Lung (tissue), 12 donors: ENCODE measurements around the gene RSU1. TPM values are rescaled to one million over a fixed set of nuclear protein-coding genes. Genes with fewer than 3 reads are reported as not detected.

ENCODE experiments used
- ATAC-seq: fragments of 200-7000 bp; cut with Tn5 transposase; one replicate; pipeline ENCODE4 v1.9.1; 2020; ENCODE audit warnings: moderate number of reproducible peaks; ENCODE audit not compliant: insufficient read depth, low FRiP score
- DNase-seq, 3 donors: peaks; one replicate each; pipeline ENCODE4 v3.0.0-alpha.2; 2013 to 2017
- H3K27ac ChIP-seq, 2 donors: one replicate each; pipeline ENCODE4 v1.5.1; 2013; ENCODE audit warnings: mild to moderate bottlenecking in 2 of 2, moderate library complexity in 2 of 2, control low read depth in 1 of 2, inconsistent platforms in 1 of 2, low read depth in 1 of 2, low read length in 1 of 2
- H3K27me3 ChIP-seq, 3 donors: one replicate each; pipeline ENCODE4 v1.5.1; 2013; ENCODE audit warnings: low read length in 2 of 3; ENCODE audit not compliant: control insufficient read depth in 3 of 3, insufficient read depth in 3 of 3
- H3K36me3 ChIP-seq, 4 donors: one replicate each; pipeline ENCODE4 v1.5.1; 2013; ENCODE audit warnings: low read length in 4 of 4, mild to moderate bottlenecking in 1 of 4, moderate library complexity in 1 of 4; ENCODE audit not compliant: control insufficient read depth in 4 of 4, insufficient read depth in 4 of 4
- H3K4me1 ChIP-seq, 5 donors: one replicate each; pipeline ENCODE4 v1.5.1; 2013; ENCODE audit warnings: low read length in 5 of 5, mild to moderate bottlenecking in 2 of 5, moderate library complexity in 1 of 5; ENCODE audit not compliant: control insufficient read depth in 5 of 5, insufficient read depth in 5 of 5
- H3K4me3 ChIP-seq: one replicate; pipeline ENCODE4 v1.5.1; 2013; ENCODE audit warnings: mild to moderate bottlenecking, control low read depth, moderate library complexity
- H3K9ac ChIP-seq, 2 donors: one replicate each; pipeline ENCODE4 v1.5.1; 2013; ENCODE audit warnings: low read length in 2 of 2, control low read depth in 1 of 2; ENCODE audit not compliant: insufficient read depth in 1 of 2
- H3K9me3 ChIP-seq, 4 donors: one replicate each; pipeline ENCODE4 v1.5.1; 2013; ENCODE audit warnings: low read length in 3 of 4, mild to moderate bottlenecking in 1 of 4, moderate library complexity in 1 of 4; ENCODE audit not compliant: control insufficient read depth in 4 of 4, insufficient read depth in 3 of 4
- CTCF ChIP-seq: IDR thresholded peaks from 2 replicates; pipeline ENCODE4 v1.5.1; 2012; ENCODE audit warnings: mild to moderate bottlenecking; ENCODE audit errors: control extremely low read depth, extremely low read depth
- WGBS, 2 donors: extraction: QIAGEN DNeasy Blood & Tissue Kit; methylation state at CpG; one replicate each; pipeline ENCODE4 v1.1.7; 2013; 5-methylcytosine and 5-hydroxymethylcytosine counted together
- polyA plus RNA-seq, 2 donors: library from polyadenylated mRNA; stranded (reverse); fragments of 200-250 nt; gene quantifications; one replicate each; pipeline ENCODE4 v1.2.1, GENCODE V29; 2013
- total RNA-seq, 2 donors: library from RNA; depleted of rRNA in 1 of 2; stranded (reverse); fragments of >200 nt in 1 of 2; gene quantifications; one replicate each; pipeline ENCODE4 v1.2.1, GENCODE V29; 2014 to 2021
- donor health status: control.
- donor health status: control.
- donor health status: Bipolar disorder and iron deficiency.
- donor health status: healthy.
- donor health status: DM: yes; HTN: yes; CAD: no.

Gene RSU1
- total and polyA plus RNA-seq, 4 donors: 36.0 to 81.5 (median 57.9) TPM

- 80 to 82% methylated on average over 2 of the region's 2 CpGs for whole genome bisulfite sequencing, 2 donors
- Histone ChIP-seq H3K27ac (no peak overlapping the region), H3K36me3 (no peaks in the 10 kb centered on the region), H3K4me1 (peaks cover 0 to 3% (median 0%) of the 10 kb centered on the region in 5 donors), H3K4me3 (no peak overlapping the region), H3K9ac (no peak overlapping the region), H3K9me3 (peaks cover 0 to 5% (median 0%) of the 10 kb centered on the region in 4 donors), H3K27me3 (no peaks in the 10 kb centered on the region)
- no peak for ATAC-seq
- DNase-seq: no peak
- TF ChIP-seq CTCF: no peak
Measured at GRCh38 chr10:16863766-16864165, 46.5 kb upstream of the RSU1 start.

- no peak for ATAC-seq
- no peak overlapping the region for H3K27ac ChIP-seq
- no peak overlapping the region for H3K4me3 ChIP-seq
- no peak for DNase-seq
- no peak overlapping the region for H3K9ac ChIP-seq
- no peaks in the 10 kb centered on the region for H3K27me3 ChIP-seq
- H3K4me1 ChIP-seq: peaks cover 0 to 17% (median 0%) of the 10 kb centered on the region in 5 donors
- no peak for TF ChIP-seq CTCF
- 91 to 94% methylated on average over 4 of the region's 4 CpGs for WGBS, 2 donors
- no peaks in the 10 kb centered on the region for H3K36me3 ChIP-seq
- peaks cover 0 to 5% (median 0%) of the 10 kb centered on the region in 4 donors for H3K9me3 ChIP-seq
Measured at GRCh38 chr10:16857419-16857818, 40.2 kb upstream of the RSU1 start.

- no peak for TF ChIP-seq CTCF
- no peak overlapping the region for H3K27ac ChIP-seq
- no peak overlapping the region for H3K9ac ChIP-seq
- no peaks in the 10 kb centered on the region for H3K27me3 ChIP-seq
- ATAC-seq (no peak), DNase-seq (no peak)
- H3K36me3 ChIP-seq: no peaks in the 10 kb centered on the region
- peaks cover 0 to 5% (median 0%) of the 10 kb centered on the region in 4 donors for H3K9me3 ChIP-seq
- H3K4me1 ChIP-seq: peaks cover 0 to 18% (median 0%) of the 10 kb centered on the region in 5 donors
- H3K4me3 ChIP-seq: no peak overlapping the region
- WGBS, 2 donors: 46 to 50% methylated on average over 4 of the region's 4 CpGs
Measured at GRCh38 chr10:16856567-16856966, 39.3 kb upstream of the RSU1 start.

- H3K27ac ChIP-seq: no peak overlapping the region
- 90% methylated on average over 5 of the region's 5 CpGs for WGBS, 2 donors
- H3K27me3 ChIP-seq: no peaks in the 10 kb centered on the region
- ATAC-seq: no peak
- H3K9me3 ChIP-seq: peaks cover 0 to 5% (median 0%) of the 10 kb centered on the region in 4 donors
- H3K4me3 ChIP-seq: no peak overlapping the region
- peaks cover 0 to 18% (median 0%) of the 10 kb centered on the region in 5 donors for H3K4me1 ChIP-seq
- H3K9ac ChIP-seq: no peak overlapping the region
- no peak for DNase-seq
- no peaks in the 10 kb centered on the region for H3K36me3 ChIP-seq
- no peak for TF ChIP-seq CTCF
Measured at GRCh38 chr10:16856092-16856491, 38.9 kb upstream of the RSU1 start.
